ENCODE data around the gene LRRD1. TPM values are rescaled to one million over a fixed set of nuclear protein-coding genes. Genes with fewer than 3 reads are reported as not detected.

LRRD1 gene
- total and polyA plus RNA-seq, 2 of the 13 experiments (the other 11 are each of a cell fraction or from before 2014, with no cell fraction given): 0.03 TPM; not detected in 1

GRCh38 chr7:92133737-92134270 is 45.1 kb downstream of the LRRD1 start (continued):
- TF ChIP-seq PHF20 (CRISPR knock-in tag; IDR thresholded peaks at IDR 0.05): peak; percentile 39
- peak; percentile 22; the same call in 1 of the 2 replicates for TF ChIP-seq IKZF5 (CRISPR knock-in tag; IDR thresholded peaks at IDR 0.05)
- TF ChIP-seq ZSCAN31 (CRISPR knock-in tag; IDR thresholded peaks at IDR 0.05; ENCODE audit: low read depth): no peak
- TF ChIP-seq ZBTB7A (CRISPR knock-in tag; IDR thresholded peaks at IDR 0.05): peak; percentile 98
- TF ChIP-seq, protein P1, sequence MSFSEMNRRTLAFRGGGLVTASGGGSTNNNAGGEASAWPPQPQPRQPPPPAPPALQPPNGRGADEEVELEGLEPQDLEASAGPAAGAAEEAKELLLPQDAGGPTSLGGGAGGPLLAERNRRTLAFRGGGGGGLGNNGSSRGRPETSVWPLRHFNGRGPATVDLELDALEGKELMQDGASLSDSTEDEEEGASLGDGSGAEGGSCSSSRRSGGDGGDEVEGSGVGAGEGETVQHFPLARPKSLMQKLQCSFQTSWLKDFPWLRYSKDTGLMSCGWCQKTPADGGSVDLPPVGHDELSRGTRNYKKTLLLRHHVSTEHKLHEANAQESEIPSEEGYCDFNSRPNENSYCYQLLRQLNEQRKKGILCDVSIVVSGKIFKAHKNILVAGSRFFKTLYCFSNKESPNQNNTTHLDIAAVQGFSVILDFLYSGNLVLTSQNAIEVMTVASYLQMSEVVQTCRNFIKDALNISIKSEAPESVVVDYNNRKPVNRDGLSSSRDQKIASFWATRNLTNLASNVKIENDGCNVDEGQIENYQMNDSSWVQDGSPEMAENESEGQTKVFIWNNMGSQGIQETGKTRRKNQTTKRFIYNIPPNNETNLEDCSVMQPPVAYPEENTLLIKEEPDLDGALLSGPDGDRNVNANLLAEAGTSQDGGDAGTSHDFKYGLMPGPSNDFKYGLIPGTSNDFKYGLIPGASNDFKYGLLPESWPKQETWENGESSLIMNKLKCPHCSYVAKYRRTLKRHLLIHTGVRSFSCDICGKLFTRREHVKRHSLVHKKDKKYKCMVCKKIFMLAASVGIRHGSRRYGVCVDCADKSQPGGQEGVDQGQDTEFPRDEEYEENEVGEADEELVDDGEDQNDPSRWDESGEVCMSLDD (CRISPR knock-in tag; IDR thresholded peaks at IDR 0.05; ENCODE audit: borderline replicate concordance): no peak
- TF ChIP-seq, protein P2, sequence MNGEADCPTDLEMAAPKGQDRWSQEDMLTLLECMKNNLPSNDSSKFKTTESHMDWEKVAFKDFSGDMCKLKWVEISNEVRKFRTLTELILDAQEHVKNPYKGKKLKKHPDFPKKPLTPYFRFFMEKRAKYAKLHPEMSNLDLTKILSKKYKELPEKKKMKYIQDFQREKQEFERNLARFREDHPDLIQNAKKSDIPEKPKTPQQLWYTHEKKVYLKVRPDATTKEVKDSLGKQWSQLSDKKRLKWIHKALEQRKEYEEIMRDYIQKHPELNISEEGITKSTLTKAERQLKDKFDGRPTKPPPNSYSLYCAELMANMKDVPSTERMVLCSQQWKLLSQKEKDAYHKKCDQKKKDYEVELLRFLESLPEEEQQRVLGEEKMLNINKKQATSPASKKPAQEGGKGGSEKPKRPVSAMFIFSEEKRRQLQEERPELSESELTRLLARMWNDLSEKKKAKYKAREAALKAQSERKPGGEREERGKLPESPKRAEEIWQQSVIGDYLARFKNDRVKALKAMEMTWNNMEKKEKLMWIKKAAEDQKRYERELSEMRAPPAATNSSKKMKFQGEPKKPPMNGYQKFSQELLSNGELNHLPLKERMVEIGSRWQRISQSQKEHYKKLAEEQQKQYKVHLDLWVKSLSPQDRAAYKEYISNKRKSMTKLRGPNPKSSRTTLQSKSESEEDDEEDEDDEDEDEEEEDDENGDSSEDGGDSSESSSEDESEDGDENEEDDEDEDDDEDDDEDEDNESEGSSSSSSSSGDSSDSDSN (CRISPR knock-in tag; IDR thresholded peaks at IDR 0.05): no peak
- TF ChIP-seq, protein P3, sequence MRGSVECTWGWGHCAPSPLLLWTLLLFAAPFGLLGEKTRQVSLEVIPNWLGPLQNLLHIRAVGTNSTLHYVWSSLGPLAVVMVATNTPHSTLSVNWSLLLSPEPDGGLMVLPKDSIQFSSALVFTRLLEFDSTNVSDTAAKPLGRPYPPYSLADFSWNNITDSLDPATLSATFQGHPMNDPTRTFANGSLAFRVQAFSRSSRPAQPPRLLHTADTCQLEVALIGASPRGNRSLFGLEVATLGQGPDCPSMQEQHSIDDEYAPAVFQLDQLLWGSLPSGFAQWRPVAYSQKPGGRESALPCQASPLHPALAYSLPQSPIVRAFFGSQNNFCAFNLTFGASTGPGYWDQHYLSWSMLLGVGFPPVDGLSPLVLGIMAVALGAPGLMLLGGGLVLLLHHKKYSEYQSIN (CRISPR knock-in tag; IDR thresholded peaks at IDR 0.05; ENCODE audit: borderline replicate concordance): no peak
- no peak for TF ChIP-seq RFXANK (CRISPR knock-in tag; IDR thresholded peaks at IDR 0.05)
- TF ChIP-seq MEF2D (CRISPR knock-in tag; IDR thresholded peaks at IDR 0.05): no peak
- TF ChIP-seq TMF1 (CRISPR knock-in tag; IDR thresholded peaks at IDR 0.05; ENCODE audit: low read depth): no peak
- TF ChIP-seq ZNF367 (CRISPR knock-in tag; IDR thresholded peaks at IDR 0.05; ENCODE audit: borderline replicate concordance): no peak
- TF ChIP-seq, protein P4, sequence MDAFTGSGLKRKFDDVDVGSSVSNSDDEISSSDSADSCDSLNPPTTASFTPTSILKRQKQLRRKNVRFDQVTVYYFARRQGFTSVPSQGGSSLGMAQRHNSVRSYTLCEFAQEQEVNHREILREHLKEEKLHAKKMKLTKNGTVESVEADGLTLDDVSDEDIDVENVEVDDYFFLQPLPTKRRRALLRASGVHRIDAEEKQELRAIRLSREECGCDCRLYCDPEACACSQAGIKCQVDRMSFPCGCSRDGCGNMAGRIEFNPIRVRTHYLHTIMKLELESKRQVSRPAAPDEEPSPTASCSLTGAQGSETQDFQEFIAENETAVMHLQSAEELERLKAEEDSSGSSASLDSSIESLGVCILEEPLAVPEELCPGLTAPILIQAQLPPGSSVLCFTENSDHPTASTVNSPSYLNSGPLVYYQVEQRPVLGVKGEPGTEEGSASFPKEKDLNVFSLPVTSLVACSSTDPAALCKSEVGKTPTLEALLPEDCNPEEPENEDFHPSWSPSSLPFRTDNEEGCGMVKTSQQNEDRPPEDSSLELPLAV (CRISPR knock-in tag; conservative IDR thresholded peaks at IDR 0.05; ENCODE audit: low read depth): no peak
- peak; percentile 64; the same call in 1 of the 2 replicates for TF ChIP-seq IRF2 (CRISPR knock-in tag; IDR thresholded peaks at IDR 0.05)
- TF ChIP-seq CENPT (CRISPR knock-in tag; IDR thresholded peaks at IDR 0.05; ENCODE audit: low read depth): peak; percentile 29; the same call in 1 of the 2 replicates
- 0 out of 2 replicates have a peak, but pooled peaks have one; percentile 17 for TF ChIP-seq RXRA (CRISPR knock-in tag; IDR thresholded peaks at IDR 0.05)
- no peak for TF ChIP-seq ZNF563 (CRISPR knock-in tag; IDR thresholded peaks at IDR 0.05)
- no peak for TF ChIP-seq ZNF660 (CRISPR knock-in tag; IDR thresholded peaks at IDR 0.05; ENCODE audit: borderline replicate concordance, low read depth)
- no peak for TF ChIP-seq ZNF773 (CRISPR knock-in tag; IDR thresholded peaks at IDR 0.05; ENCODE audit: borderline replicate concordance)
- peak; percentile 62 for TF ChIP-seq XRCC5 (optimal IDR thresholded peaks at IDR 0.05; ENCODE audit: low read length)
- TF ChIP-seq ZSCAN29 (CRISPR knock-in tag; conservative IDR thresholded peaks at IDR 0.05): peak; percentile 9; the same call in 1 of the 2 replicates

Measured in HepG2 (cell line).